OCI-LY3 (cell line): ENCODE results near the gene GSE1.

Experiments used
- H2AFZ ChIP-seq: fragments of 200-600, 300-600 bp; shearing (Covaris generic); 2 replicates; pipeline ENCODE4 v1.6.0; 2014; ENCODE audit warnings: antibody characterized with exemption, low read depth, low read length
- H3K27ac ChIP-seq: fragments of 200-600, 300-600 bp; sonication (generic); 2 replicates; pipeline ENCODE4 v1.5.1; 2014; ENCODE audit warnings: mild to moderate bottlenecking, low read length, moderate library complexity, mixed read lengths
- H3K27me3 ChIP-seq: fragments of 200-600, 300-600 bp; sonication (generic); 2 replicates; pipeline ENCODE4 v1.6.1; 2014; ENCODE audit warnings: low read depth, low read length, mixed read lengths
- H3K36me3 ChIP-seq: fragments of 200-600, 300-600 bp; sonication (generic); replicated peaks from 2 replicates; pipeline ENCODE3; 2014; ENCODE audit warnings: low read depth, low read length, mixed read lengths
- H3K4me1 ChIP-seq: fragments of 300-600, 200-600 bp; sonication (generic); 2 replicates; pipeline ENCODE4 v1.6.1; 2014; ENCODE audit warnings: low read length, mixed read lengths
- H3K4me2 ChIP-seq: fragments of 200-600, 300-600 bp; sonication (generic); 2 replicates; pipeline ENCODE4 v1.6.1; 2014; ENCODE audit warnings: low read length, mixed read lengths
- H3K4me3 ChIP-seq: fragments of 300-600, 200-600 bp; sonication (generic); 2 replicates; pipeline ENCODE4 v1.5.1; 2014; ENCODE audit warnings: antibody characterized with exemption, mild to moderate bottlenecking, low read length, moderate library complexity
- H3K79me2 ChIP-seq: fragments of 300-600, 200-600 bp; shearing (Covaris generic); 2 replicates; pipeline ENCODE4 v1.6.1; 2014; ENCODE audit warnings: mild to moderate bottlenecking, low read length, mixed read lengths
- H3K9ac ChIP-seq: fragments of 300-600, 200-600 bp; shearing (Covaris generic); 2 replicates; pipeline ENCODE4 v1.6.0; 2014; ENCODE audit warnings: mild to moderate bottlenecking, low read length, moderate library complexity
- H3K9me3 ChIP-seq: fragments of 200-600, 300-600 bp; shearing (Covaris generic); 2 replicates; pipeline ENCODE4 v1.6.1; 2014; ENCODE audit warnings: low read length, mixed read lengths; ENCODE audit not compliant: insufficient read depth
- H4K20me1 ChIP-seq: fragments of 200-600, 300-600 bp; sonication (generic); 2 replicates; pipeline ENCODE4 v1.6.1; 2016; ENCODE audit warnings: low read length, mixed read lengths; ENCODE audit not compliant: insufficient read depth
- CTCF ChIP-seq: fragments of 200-600, 300-600 bp; sonication (generic); IDR thresholded peaks from 2 replicates; pipeline ENCODE4 v1.5.1; 2014; ENCODE audit warnings: antibody characterized with exemption, low read length, low read depth
- EZH2phosphoT487 ChIP-seq: fragments of 200-600 bp; shearing (Covaris generic); IDR thresholded peaks from 2 replicates; pipeline ENCODE4 v1.6.1; 2018; ENCODE audit warnings: antibody characterized with exemption, mixed run types, low read depth

GSE1 gene

GRCh38 chr16:85570213-85570734, 42.8 kb upstream of the GSE1 start:
- H3K79me2 ChIP-seq: peaks cover 97% of the 10 kb centered on the region
- H3K27ac ChIP-seq: no peak overlapping the region
- no peak overlapping the region for H3K4me3 ChIP-seq
- TF ChIP-seq EZH2phosphoT487 (no peak), CTCF (no peak)
- H4K20me1 ChIP-seq: peaks cover 98% of the 10 kb centered on the region
- H3K27me3 ChIP-seq: no peaks in the 10 kb centered on the region
- H2AFZ ChIP-seq: no peak overlapping the region
- H3K4me2 ChIP-seq: peak overlapping the region; percentile 29; the same call in 1 of the 2 replicates
- H3K4me1 ChIP-seq: peaks cover 33% of the 10 kb centered on the region
- no peaks in the 10 kb centered on the region for H3K9me3 ChIP-seq
- H3K36me3 ChIP-seq: peaks cover 16% of the 10 kb centered on the region
- no peak overlapping the region for H3K9ac ChIP-seq

GRCh38 chr16:85570735-85571562, 42.2 kb upstream of the GSE1 start:
- no peak for TF ChIP-seq CTCF
- TF ChIP-seq EZH2phosphoT487: no peak
- Histone ChIP-seq H3K27ac (no peak overlapping the region), H3K4me3 (no peak overlapping the region), H3K9me3 (no peaks in the 10 kb centered on the region), H3K79me2 (peaks cover 97% of the 10 kb centered on the region), H3K36me3 (peaks cover 16% of the 10 kb centered on the region), H3K4me2 (peak overlapping the region; percentile 24), H4K20me1 (peaks cover 98% of the 10 kb centered on the region), H2AFZ (no peak overlapping the region), H3K4me1 (peaks cover 33% of the 10 kb centered on the region), H3K27me3 (no peaks in the 10 kb centered on the region), H3K9ac (no peak overlapping the region)

GRCh38 chr16:85571563-85571812, 41.6 kb upstream of the GSE1 start:
- no peak overlapping the region for H3K27ac ChIP-seq
- peaks cover 16% of the 10 kb centered on the region for H3K36me3 ChIP-seq
- H2AFZ ChIP-seq: no peak overlapping the region
- H3K9ac ChIP-seq: no peak overlapping the region
- H3K79me2 ChIP-seq: peaks cover 97% of the 10 kb centered on the region
- peaks cover 98% of the 10 kb centered on the region for H4K20me1 ChIP-seq
- peak overlapping the region; percentile 24 for H3K4me2 ChIP-seq
- H3K27me3 ChIP-seq: no peaks in the 10 kb centered on the region
- no peaks in the 10 kb centered on the region for H3K9me3 ChIP-seq
- no peak for TF ChIP-seq CTCF
- TF ChIP-seq EZH2phosphoT487: no peak
- H3K4me1 ChIP-seq: peaks cover 33% of the 10 kb centered on the region
- H3K4me3 ChIP-seq: no peak overlapping the region

GRCh38 chr16:85571813-85572619, 41.1 kb upstream of the GSE1 start:
- H3K4me3 ChIP-seq: no peak overlapping the region
- peaks cover 16% of the 10 kb centered on the region for H3K36me3 ChIP-seq
- H3K27ac ChIP-seq: no peak overlapping the region
- H4K20me1 ChIP-seq: peaks cover 100% of the 10 kb centered on the region
- peaks cover 99% of the 10 kb centered on the region for H3K79me2 ChIP-seq
- no peak overlapping the region for H2AFZ ChIP-seq
- peaks cover 33% of the 10 kb centered on the region for H3K4me1 ChIP-seq
- peak overlapping the region; percentile 24 for H3K4me2 ChIP-seq
- H3K9ac ChIP-seq: no peak overlapping the region
- H3K27me3 ChIP-seq: no peaks in the 10 kb centered on the region
- TF ChIP-seq EZH2phosphoT487 (no peak), CTCF (no peak)
- H3K9me3 ChIP-seq: no peaks in the 10 kb centered on the region
